Adipose tissue (tissue), 3 donors: Measurements from ENCODE around the gene HLA-G. TPM values are rescaled to one million over a fixed set of nuclear protein-coding genes. Genes with fewer than 3 reads are reported as not detected.
"Not testable (repeated sequence)": the region's sequence is repeated elsewhere in the genome, so short reads cannot be mapped to it uniquely, and the experiment has no call there.

Experiments
- H3K27ac ChIP-seq: one replicate; pipeline ENCODE4 v1.5.1; 2013; ENCODE audit warnings: low read depth, low read length
- WGBS, 3 donors: extraction: QIAGEN DNeasy Blood & Tissue Kit; methylation state at CpG; one replicate each; pipeline ENCODE4 v1.1.7; 2013; 5-methylcytosine and 5-hydroxymethylcytosine counted together
- polyA plus RNA-seq, 3 donors: library from polyadenylated mRNA; stranded (reverse); fragments of 200-250 nt; gene quantifications; one replicate each; pipeline ENCODE4 v1.2.3, GENCODE V29; 2013
- donor health status: healthy with polysubstance abuse.
- donor health status: Bipolar disorder and iron deficiency.
- donor health status: healthy.

The HLA-G gene
- polyA plus RNA-seq, 3 donors = 0.07 TPM; not detected in 2

DNA sequence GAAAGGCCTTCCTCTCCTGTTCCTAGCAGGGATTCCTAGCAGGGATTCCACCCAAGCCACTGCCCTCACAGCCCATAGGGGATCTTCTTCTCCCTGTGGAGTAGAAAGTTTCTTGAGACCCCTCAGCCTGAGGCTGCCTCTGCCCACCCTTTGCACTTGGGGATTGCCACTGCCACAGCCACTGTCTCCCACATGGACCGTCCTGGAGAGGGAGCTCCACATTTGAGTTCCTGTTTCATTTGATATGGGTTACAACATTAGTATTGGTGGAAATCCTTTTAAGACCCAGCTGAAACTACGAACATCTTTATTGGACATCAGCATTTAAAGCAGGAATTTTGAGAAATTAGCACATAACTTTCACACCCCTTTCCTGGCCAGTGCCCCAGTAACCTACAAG is 25.6 kb downstream of the HLA-G start:
- no peak overlapping the region for H3K27ac ChIP-seq
- WGBS, 3 donors = 53 to 61% (median 53%) methylated on average over 2 of the region's 2 CpGs

GRCh38 chr6:29858006-29858405 is 30.4 kb downstream of the HLA-G start:
- no peak overlapping the region for H3K27ac ChIP-seq
- WGBS, 3 donors = 42 to 89% (median 84%) methylated on average over 1 of the region's 1 CpG

DNA sequence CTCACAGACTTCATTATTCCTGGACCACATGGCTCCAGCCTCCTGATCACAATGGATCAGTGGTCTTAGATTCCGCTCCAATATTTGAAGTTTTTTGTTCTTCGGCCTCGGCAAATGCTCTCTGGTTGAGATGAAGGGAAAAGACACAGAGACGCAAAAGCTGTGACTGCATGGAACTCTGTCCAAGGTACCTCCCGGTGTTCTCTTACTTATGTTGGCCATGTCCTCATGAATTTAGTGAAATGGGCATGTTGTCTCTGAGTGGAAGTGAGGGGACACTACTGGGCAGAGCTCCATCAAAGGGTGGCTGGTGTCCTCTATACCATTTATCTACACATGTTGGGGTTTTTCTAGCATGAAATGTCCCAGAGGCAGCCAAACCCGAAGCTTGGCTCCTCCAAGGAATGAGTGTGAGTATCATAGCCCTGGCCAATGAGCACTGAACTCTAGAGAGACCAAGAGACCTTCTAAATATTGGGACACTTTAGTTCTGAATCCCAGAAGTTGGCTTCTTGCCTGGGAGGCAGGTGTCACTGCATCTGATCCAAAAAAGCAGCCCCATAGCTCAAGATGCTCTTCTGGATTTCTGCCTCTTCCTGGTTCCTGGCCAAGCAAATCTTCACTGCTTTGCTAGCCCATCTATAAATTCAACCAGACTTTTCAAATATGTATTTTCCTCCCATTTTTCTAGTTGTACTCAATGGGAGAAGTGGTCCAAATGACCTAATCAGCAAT is 34.1 kb downstream of the HLA-G start:
- 68 to 80% (median 74%) methylated on average over 6 of the region's 6 CpGs for WGBS, 3 donors
- H3K27ac ChIP-seq = no peak overlapping the region

DNA sequence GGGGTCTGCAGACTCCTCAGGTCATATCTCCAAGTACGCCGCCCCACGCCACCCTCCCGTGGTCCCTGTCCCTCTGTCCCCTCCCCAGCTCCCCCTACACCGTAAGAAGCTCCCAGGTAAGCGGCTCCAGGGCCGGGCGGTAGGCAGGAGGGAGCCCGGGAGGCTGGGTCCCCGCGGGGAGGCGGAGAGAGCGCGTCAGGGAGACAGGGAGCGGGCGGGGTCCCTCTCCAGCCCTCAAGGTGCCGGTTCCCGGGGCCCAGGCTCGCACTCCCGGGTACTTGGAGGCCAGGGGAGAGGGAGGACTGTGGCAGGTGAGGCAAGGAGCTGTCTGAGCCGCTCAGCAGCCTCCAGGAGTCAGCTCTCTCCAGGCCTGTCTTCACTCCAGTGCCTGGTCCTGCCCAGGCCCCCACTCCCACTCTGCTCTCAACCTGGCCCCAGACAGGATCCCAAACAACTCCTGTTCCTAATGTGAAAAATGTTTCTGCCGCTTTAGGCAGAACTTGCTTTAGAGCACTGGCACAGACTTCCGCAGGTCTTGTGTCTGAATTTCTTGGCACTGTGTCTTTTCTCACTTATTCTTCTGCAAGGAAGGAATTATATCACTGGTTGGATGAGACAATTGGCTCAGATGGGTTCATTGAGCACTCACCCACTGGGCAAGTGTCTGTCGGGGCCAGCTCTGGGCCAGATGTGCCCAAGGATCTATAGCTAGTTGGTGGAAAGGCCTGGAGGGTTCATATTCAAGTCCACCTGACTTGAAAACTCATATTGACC is 36.6 kb downstream of the HLA-G start:
- 19 to 35% (median 25%) methylated on average over 17 to 24 of the region's 24 CpGs for WGBS, 3 donors
- no peak overlapping the region for H3K27ac ChIP-seq

- no peak overlapping the region for H3K27ac ChIP-seq
- 56 to 70% (median 66%) methylated on average over 1 of the region's 1 CpG for WGBS, 3 donors
Observed at GRCh38 chr6:29865631-29866030, 38.0 kb downstream of the HLA-G start.

DNA sequence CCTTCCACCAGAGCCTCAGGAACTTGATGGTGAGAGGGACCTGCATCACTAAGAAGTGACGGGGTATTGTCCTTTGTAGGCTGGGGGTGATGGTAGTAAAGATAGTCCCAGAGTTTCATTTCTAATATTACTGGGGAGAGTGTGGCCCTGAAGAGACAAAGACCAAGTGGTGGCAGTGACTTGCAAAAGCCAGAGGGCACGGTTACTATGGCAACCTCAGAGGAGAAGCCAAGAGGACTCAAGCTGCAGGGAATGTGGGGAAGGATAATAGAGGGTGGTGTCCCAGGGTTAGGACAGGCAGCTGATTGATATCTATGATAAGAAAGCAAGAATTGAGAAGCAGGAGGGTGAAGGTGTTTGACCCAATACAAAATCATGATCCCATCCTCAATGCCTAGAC is 42.5 kb downstream of the HLA-G start:
- WGBS, 3 donors = 22 to 79% (median 72%) methylated on average over 2 of the region's 2 CpGs
- H3K27ac ChIP-seq = no peak overlapping the region

- WGBS, 3 donors = 30 to 88% (median 64%) methylated on average over 3 of the region's 3 CpGs
Observed at GRCh38 chr6:29872791-29873190, 45.2 kb downstream of the HLA-G start.

DNA sequence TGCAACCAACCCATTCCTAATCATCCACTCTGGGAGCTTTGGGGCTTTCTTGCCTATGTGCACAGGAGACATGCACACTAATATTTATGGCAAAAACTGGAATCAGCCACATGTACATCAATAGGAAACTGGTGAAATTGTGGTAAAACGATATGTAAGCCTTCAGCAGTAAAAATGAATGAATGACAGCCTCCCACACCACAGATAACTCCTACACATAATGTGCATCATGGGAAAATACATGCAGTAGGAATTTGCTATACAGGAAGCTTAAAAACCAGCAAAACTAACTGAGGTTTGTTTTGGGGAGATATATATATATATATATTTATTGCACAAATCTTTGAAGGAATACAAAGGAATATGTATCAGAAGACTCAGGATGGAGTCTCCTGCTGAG is 47.6 kb downstream of the HLA-G start:
- 81 to 91% (median 89%) methylated on average over 1 of the region's 1 CpG for WGBS, 3 donors
- H3K27ac ChIP-seq = no peak overlapping the region

More at GRCh38 chr6:29872791-29873190, 45.2 kb downstream of the HLA-G start:
- no peak overlapping the region for H3K27ac ChIP-seq

DNA sequence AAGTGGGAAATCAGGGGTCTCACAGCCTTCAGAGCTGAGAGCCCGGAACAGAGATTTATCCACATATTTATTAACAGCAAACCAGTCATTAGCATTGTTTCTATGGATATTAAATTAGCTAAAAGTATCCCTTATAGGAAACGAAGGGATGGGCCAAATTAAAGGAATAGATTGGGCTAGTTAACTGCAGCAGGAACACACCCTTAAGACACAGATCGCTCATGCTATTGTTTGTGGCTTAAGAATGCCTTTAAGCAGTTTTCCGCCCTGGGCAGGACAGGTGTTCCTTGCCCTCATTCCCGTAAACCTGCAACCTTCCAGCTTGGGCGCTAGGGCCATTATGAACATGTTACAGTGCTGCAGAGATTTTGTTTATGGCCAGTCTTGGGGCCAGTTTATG is 48.1 kb downstream of the HLA-G start:
- 72 to 74% methylated on average over 5 to 6 of the region's 6 CpGs; no CpG with 5 or more reads in 1 of the 3 donors for WGBS, 3 donors
- not testable (repeated sequence) for H3K27ac ChIP-seq

Other genes starting within 250 kb of the HLA-G start
- not detected for gene OR2H2, start 242.7 kb upstream of the HLA-G start, polyA plus RNA-seq
- 10 to 100 TPM in 2 of 3 donors, 1 to 10 TPM in 1; 7.0 to 35.0 (median 17.7) TPM for gene GABBR1, start 194.6 kb upstream of the HLA-G start, polyA plus RNA-seq
- not detected for gene MOG, start 170.7 kb upstream of the HLA-G start, polyA plus RNA-seq
- under 1 TPM in 2 of 3 donors, not detected in 1; 0.34 to 0.61 TPM for gene ZFP57, start 146.7 kb upstream of the HLA-G start, polyA plus RNA-seq
- 10 to 100 TPM; 43.4 to 99.6 (median 88.8) TPM for gene HLA-F, start 104.4 kb upstream of the HLA-G start, polyA plus RNA-seq
- gene HLA-A, start 114.7 kb downstream of the HLA-G start, polyA plus RNA-seq = 100 to 1,000 TPM; 247 to 458 (median 264) TPM
- gene POLR1H, start 233.4 kb downstream of the HLA-G start, polyA plus RNA-seq = 10 to 100 TPM; 33.2 to 39.4 (median 33.5) TPM
- gene PPP1R11, start 239.4 kb downstream of the HLA-G start, polyA plus RNA-seq = 10 to 100 TPM; 34.0 to 58.8 (median 46.7) TPM
- gene RNF39, start 247.9 kb downstream of the HLA-G start, polyA plus RNA-seq = 1 to 10 TPM in 1 of 3 donors, under 1 TPM in 1, not detected in 1; 0.12 to 1.0 TPM